Measurements from ENCODE around the gene ATP13A1.

Gene ATP13A1

GRCh38 chr19:19642506-19643157 lies 20.8 kb downstream of the ATP13A1 start:
- peak; percentile 42 to 70 for DNase-seq

GRCh38 chr19:19637523-19638251 lies 25.8 kb downstream of the ATP13A1 start:
- DNase-seq, result no peak

- DNase-seq, result no peak
Observed at GRCh38 chr19:19637186-19637522, 26.3 kb downstream of the ATP13A1 start.

GRCh38 chr19:19636573-19637185 lies 26.8 kb downstream of the ATP13A1 start:
- DNase-seq, result no peak

GRCh38 chr19:19635313-19635702 lies 28.2 kb downstream of the ATP13A1 start:
- no peak for DNase-seq

- DNase-seq, result no peak
Observed at GRCh38 chr19:19634516-19635312, 28.8 kb downstream of the ATP13A1 start.

GRCh38 chr19:19633711-19634515 lies 29.6 kb downstream of the ATP13A1 start:
- no peak for DNase-seq

- no peak for DNase-seq
Observed at GRCh38 chr19:19632661-19633060, 30.8 kb downstream of the ATP13A1 start.

GRCh38 chr19:19631346-19631745 lies 32.1 kb downstream of the ATP13A1 start:
- DNase-seq, result no peak

GRCh38 chr19:19630426-19630825 lies 33.0 kb downstream of the ATP13A1 start:
- no peak for DNase-seq

GRCh38 chr19:19630062-19630414 lies 33.4 kb downstream of the ATP13A1 start:
- DNase-seq, result no peak

- peak; percentile 29 to 36 for DNase-seq
Observed at GRCh38 chr19:19628501-19629134, 34.9 kb downstream of the ATP13A1 start.

GRCh38 chr19:19627621-19628500 lies 35.6 kb downstream of the ATP13A1 start, which contains the start of gene LPAR2:
Gene LPAR2 (minus strand): TSS chr19:19628220. CDS start chr19:19627275, 945 bp downstream.
- peak; percentile 73 to 87 for DNase-seq

- DNase-seq, result no peak
Observed at GRCh38 chr19:19626516-19627472, 36.7 kb downstream of the ATP13A1 start.

GRCh38 chr19:19624032-19624570 lies 39.4 kb downstream of the ATP13A1 start:
- DNase-seq, result no peak

GRCh38 chr19:19623383-19623782 lies 40.1 kb downstream of the ATP13A1 start:
- DNase-seq, result no peak

- DNase-seq, result no peak
Observed at GRCh38 chr19:19619849-19620210, 43.6 kb downstream of the ATP13A1 start.

GRCh38 chr19:19619181-19619848 lies 44.2 kb downstream of the ATP13A1 start:
- no peak for DNase-seq
